ENCODE results near the gene MTUS2.

GRCh38 chr13:28877408-28877807 is 57.3 kb downstream of the MTUS2 start:
- TF ChIP-seq, protein P1, sequence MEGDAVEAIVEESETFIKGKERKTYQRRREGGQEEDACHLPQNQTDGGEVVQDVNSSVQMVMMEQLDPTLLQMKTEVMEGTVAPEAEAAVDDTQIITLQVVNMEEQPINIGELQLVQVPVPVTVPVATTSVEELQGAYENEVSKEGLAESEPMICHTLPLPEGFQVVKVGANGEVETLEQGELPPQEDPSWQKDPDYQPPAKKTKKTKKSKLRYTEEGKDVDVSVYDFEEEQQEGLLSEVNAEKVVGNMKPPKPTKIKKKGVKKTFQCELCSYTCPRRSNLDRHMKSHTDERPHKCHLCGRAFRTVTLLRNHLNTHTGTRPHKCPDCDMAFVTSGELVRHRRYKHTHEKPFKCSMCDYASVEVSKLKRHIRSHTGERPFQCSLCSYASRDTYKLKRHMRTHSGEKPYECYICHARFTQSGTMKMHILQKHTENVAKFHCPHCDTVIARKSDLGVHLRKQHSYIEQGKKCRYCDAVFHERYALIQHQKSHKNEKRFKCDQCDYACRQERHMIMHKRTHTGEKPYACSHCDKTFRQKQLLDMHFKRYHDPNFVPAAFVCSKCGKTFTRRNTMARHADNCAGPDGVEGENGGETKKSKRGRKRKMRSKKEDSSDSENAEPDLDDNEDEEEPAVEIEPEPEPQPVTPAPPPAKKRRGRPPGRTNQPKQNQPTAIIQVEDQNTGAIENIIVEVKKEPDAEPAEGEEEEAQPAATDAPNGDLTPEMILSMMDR (IDR thresholded peaks at IDR 0.05 in 2 of 3, conservative IDR thresholded peaks at IDR 0.05 in 1 of 3; ENCODE audit: control insufficient read depth in 2 of 3, extremely low read depth in 1 of 3, insufficient read depth in 1 of 3, low read depth in 3 of 3, low read length in 3 of 3) = no peak
- no peak for TF ChIP-seq POLR2A (IDR thresholded peaks at IDR 0.05; ENCODE audit: low read depth, low read length)
- no peak for TF ChIP-seq STAT1 (conservative IDR thresholded peaks at IDR 0.05)
